Renal cortical epithelial cell (primary cell): ENCODE results near the gene TNFRSF9. TPM values are rescaled to one million over a fixed set of nuclear protein-coding genes. Genes with fewer than 3 reads are reported as not detected.
"Not testable (repeated sequence)": the region's sequence is repeated elsewhere in the genome, so short reads cannot be mapped to it uniquely, and the experiment has no call there.

Source experiments
- DNase-seq: peaks from one replicate; pipeline ENCODE4 v3.0.0-alpha.2; 2011; ENCODE audit warnings: low read depth
- total RNA-seq: library from RNA; depleted of rRNA; stranded (reverse); fragments of >200 nt; gene quantifications from 2 replicates; pipeline ENCODE4 v1.2.3, GENCODE V29; 2014

Gene TNFRSF9
- total RNA-seq, 1 donor from 2014 or later: 4.1 TPM

- no peak for DNase-seq
Observed at GRCh38 chr1:7919880-7920279, 20.8 kb downstream of the TNFRSF9 start.

GRCh38 chr1:7917971-7918370 lies 22.7 kb downstream of the TNFRSF9 start:
- not testable (repeated sequence) for DNase-seq

- DNase-seq: no peak
Observed at GRCh38 chr1:7916501-7916830, 24.2 kb downstream of the TNFRSF9 start.

GRCh38 chr1:7915826-7916500 lies 24.7 kb downstream of the TNFRSF9 start:
- no peak for DNase-seq

GRCh38 chr1:7912743-7913557 lies 27.7 kb downstream of the TNFRSF9 start:
- DNase-seq: no peak

DNA sequence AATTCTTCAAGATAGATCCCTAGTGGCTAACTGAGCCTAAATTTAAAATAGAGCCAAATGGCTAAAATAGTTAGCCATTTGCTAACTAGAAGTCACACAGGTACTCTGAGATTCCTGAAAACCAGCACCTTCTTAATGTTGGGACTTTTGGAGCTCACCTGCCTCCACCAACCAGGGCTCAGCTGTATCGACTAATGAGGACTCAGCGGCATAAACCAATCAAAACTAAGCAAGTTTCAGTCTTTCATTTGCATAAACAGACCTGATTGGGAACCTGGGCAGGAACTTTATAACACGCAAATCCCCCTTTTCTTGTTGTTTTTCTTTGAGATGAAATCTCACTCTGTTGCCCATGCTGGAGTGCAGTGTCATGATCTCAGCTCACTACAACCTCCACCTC lies 28.5 kb downstream of the TNFRSF9 start:
- DNase-seq: no peak

DNA sequence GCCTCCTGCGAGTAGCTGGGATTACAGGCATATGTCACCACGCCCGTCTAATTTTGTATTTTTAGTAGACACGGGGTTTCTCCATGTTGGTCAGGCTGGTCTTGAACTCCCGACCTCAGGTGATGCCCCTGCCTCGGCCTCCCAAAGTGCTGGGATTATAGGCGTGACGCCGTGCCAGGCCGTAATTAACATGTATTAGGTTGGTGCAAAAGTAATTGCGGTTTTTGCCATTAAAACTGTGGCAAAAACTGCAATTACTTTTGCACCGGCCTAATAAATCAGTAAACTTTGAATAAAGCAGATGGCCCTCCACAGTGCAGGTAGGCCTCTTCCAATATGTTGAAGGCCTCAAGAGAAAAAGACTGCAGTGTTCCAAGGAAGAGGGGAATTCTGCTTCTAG lies 35.4 kb downstream of the TNFRSF9 start:
- DNase-seq: no peak

DNA sequence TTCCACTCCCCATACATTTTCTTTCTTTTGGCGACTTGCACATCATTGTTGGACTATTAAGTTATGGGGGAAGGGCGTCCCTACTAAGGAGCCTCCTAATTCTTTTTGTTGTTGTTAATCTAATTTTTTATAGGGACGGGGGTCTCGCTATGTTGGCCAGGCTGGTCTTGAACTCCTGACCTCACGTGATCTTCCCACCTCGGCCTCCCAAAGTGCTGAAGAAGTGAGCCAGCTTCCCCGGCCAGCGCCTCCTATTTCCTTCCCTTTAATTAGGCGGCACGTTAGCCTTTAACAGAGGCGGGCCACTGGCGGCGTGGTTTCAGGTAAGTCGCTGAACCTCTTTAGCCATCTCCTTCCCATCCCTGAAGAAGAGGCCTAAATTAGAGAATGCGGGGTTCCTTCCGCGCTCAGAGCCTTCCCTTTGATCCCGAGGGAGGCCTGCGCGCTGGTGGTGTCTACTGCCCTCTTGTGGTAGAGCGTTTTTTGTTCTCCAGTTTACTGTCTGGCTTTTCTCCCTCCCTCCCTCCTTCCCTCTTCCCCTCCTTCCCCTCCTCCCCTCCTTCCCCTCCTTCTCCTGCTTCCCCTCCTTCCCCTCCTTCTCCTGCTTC lies 38.1 kb downstream of the TNFRSF9 start:
- DNase-seq: peak; percentile 49

GRCh38 chr1:7899741-7900140 lies 40.9 kb downstream of the TNFRSF9 start:
- DNase-seq: no peak

- no peak for DNase-seq
Observed at GRCh38 chr1:7898962-7899361, 41.7 kb downstream of the TNFRSF9 start.

- DNase-seq: no peak
Observed at GRCh38 chr1:7896994-7897393, 43.6 kb downstream of the TNFRSF9 start.

DNA sequence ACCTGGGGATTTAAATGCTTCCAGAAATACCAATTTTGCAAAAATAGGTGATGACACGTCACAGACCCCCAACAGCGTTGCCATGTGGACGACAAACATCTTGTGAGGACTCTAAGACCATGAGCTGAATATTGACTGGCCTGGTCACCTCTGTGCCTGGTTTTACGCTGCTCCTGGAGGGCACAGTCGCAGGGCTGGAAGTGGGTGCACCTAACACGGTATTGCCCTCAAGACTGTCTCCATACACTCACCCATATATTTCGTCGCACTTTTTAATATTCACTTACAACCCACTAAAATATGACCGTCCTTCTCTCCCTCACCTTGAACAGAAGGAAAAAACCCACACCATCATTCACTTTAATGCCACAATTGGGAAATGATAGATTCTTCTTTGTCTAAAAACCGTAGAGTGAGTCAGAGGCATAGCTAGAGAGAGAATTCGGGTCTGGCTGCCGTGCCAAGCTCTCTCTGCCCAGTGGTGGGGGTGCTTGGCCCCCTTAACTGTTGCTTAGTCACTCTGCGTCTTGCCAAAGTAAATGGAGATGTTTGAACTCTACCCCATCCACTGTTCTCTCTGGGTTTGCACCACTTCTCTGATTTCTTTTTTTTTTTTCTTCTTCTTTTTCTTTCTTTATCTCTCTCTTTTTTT lies 47.0 kb downstream of the TNFRSF9 start:
- no peak for DNase-seq

- no peak for DNase-seq
Observed at GRCh38 chr1:7891804-7892203, 48.8 kb downstream of the TNFRSF9 start.

- no peak for DNase-seq
Observed at GRCh38 chr1:7890853-7891252, 49.8 kb downstream of the TNFRSF9 start.

DNA sequence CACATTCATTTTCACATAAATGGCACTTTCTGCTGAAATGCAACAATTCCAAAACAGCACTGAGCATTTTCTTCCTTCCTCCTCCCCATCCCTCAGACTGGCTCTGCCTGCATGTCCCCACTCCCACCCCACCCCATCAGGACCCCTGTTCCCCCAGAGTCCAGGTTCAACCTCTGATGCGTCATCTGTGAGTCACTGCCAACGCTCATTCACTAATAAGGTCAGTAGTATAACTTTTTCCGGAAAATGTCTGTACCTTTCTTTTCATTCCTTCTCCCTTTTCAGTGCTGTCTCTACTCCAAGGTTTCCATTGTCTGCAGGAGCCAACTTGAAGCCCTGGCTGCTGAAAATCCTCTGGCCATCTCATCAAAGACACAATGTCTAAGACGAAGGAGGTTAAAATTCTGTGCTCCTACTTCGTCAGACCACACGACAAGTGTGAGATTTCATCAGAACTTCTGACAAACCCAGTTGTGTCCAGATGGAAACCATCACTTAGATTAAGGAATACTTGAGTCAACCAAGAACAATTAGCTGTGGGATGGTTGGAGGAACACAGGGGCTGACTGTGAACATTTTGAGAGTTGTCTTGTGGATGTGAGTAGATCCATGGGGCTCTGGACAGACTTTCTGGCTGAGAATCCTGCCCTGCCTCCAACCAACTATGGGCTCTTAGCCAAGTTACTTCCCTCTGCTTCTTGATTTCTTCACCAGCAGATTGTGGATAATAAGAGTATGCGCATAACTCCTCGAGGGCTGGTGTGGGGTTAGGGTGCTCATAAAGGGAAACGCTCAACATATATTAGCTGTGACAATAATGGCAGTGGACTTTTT lies 52.2 kb downstream of the TNFRSF9 start:
- no peak for DNase-seq

DNA sequence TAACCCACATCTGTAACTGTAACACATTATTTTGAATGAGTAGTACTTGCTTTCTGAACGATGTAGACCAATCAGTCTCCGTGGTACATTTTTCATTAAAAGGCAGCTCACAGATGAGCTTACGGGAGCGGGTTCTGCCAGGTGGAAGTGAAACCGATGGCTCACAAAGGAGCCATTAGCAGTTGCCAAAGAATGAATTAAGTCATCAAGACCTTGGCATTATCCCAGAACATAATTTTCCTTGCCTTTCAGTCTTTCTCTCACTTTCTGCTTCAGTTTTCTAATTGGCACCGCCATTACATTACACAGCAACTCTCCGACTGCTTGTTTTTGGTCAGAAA lies 54.3 kb downstream of the TNFRSF9 start:
- DNase-seq: peak; percentile 12

- no peak for DNase-seq
Observed at GRCh38 chr1:7885513-7886404, 54.9 kb downstream of the TNFRSF9 start.

DNA sequence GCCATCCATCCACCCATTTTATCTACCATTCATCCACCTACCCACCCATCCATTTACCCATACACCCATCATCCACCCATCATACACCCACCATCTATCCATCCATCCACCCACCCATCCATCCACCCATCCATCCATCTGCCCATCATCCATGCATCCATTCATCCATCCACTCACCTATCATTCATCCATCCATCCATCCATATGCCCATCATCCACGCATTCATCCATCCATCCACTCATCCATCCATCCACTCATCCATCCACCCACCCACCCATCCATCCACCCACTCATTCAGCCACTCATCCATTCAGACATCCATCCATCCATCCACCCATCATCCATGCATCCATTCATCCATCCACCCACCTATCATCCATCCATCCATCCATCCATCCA lies 55.9 kb downstream of the TNFRSF9 start:
- DNase-seq: no peak

GRCh38 chr1:7879228-7879627 lies 61.4 kb downstream of the TNFRSF9 start:
- no peak for DNase-seq

- no peak for DNase-seq
Observed at GRCh38 chr1:7878027-7878426, 62.6 kb downstream of the TNFRSF9 start.
